Calu3 (cell line): ENCODE data around the gene TPI1. TPM values are rescaled to one million over a fixed set of nuclear protein-coding genes. Genes with fewer than 3 reads are reported as not detected.
A peak's percentile ranks its signal among the peaks of the same experiment; 100 is the strongest.

Source experiments
- BruUV-seq: library from RNA; stranded (reverse); fragments of 400-500 nt; replicated peaks from 2 replicates; lab custom pipeline; 2021; lab: Mats Ljungman, UMichigan
- CTCF ChIA-PET: fragments of 300-600 bp; sonication (Branson Sonifier 250); formaldehyde crosslinking; loops from one replicate; lab custom pipeline; 2022; ENCODE audit warnings: antibody characterized with exemption; lab: Charles Lee
- DNase-seq: peaks from one replicate; pipeline ENCODE4 v3.0.0; 2022
- H3K27ac Mint-ChIP-seq: one replicate; pipeline ENCODE4 v1.8.0; 2022; ENCODE audit warnings: mixed read lengths; ENCODE audit not compliant: unreplicated experiment
- H3K27me3 Mint-ChIP-seq: one replicate; pipeline ENCODE4 v1.8.0; 2022; ENCODE audit warnings: mixed read lengths; ENCODE audit not compliant: unreplicated experiment
- H3K36me3 Mint-ChIP-seq: one replicate; pipeline ENCODE4 v1.8.0; 2022; ENCODE audit warnings: mild to moderate bottlenecking, moderate library complexity, mixed read lengths; ENCODE audit not compliant: insufficient read depth, unreplicated experiment
- H3K4me1 Mint-ChIP-seq: one replicate; pipeline ENCODE4 v1.8.0; 2022; ENCODE audit warnings: mild to moderate bottlenecking, low read depth, mixed read lengths; ENCODE audit not compliant: unreplicated experiment
- H3K4me3 Mint-ChIP-seq: one replicate; pipeline ENCODE4 v1.8.0; 2022; ENCODE audit warnings: mild to moderate bottlenecking, low read depth, moderate library complexity, mixed read lengths; ENCODE audit not compliant: unreplicated experiment
- H3K9me3 Mint-ChIP-seq: one replicate; pipeline ENCODE4 v1.8.0; 2022; ENCODE audit warnings: low read depth, mixed read lengths; ENCODE audit not compliant: unreplicated experiment
- intact Hi-C: fragments of 100-400 bp; cut with micrococcal nuclease; formaldehyde crosslinking; loops from one replicate; pipeline ENCODE4 v1.10.0; 2022; ENCODE audit not compliant: unreplicated experiment
- total RNA-seq: library from RNA; stranded (reverse); gene quantifications from 2 replicates; pipeline ENCODE4 v1.2.3, GENCODE V29; 2022
- TF ChIP-seq, protein P1 (sequence below): fragments of 200-600 bp; IDR thresholded peaks from one replicate; pipeline ENCODE4 v1.8.0; 2022; ENCODE audit warnings: antibody characterized with exemption; ENCODE audit not compliant: unreplicated experiment

TPI1 gene
- total RNA-seq, 1 experiment from 2014 or later: 608 TPM

DNA sequence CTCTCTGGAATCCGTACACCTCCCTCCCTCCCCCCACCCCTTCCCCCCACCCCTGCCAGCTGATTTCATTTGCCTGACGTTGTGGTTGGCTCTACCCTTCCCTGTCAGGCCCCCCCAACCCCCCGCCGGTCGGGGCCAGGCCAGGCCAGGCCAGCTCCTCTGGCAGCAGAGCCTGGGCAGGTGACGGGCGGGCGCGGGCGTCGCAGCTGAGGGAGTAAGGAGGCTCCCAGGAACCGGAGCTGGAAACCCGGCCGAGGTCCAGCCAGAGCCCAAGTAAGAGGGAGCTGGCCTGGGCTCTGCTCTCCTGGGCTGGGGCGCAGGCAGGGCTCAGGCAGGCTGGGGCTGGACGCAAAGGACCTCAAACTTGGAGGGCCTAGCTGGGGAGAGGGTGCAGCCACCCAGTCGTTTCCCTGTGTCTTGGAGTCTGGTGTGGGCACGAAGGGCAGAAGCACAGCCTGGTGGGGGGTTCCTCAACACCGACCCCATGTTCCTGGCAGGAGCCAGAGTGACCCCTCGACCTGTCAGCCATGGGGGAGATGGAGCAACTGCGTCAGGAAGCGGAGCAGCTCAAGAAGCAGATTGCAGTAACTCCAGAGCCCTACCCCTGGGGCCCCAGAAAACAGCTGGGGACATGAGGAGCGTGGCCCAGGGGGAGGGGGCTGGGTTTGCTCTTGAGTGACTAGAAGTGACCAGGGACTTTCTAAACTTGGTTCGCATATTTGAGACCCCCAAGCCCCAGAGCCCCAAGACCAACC is 26.4 kb upstream of the TPI1 start, which contains the start of gene GNB3:
GNB3 (plus strand) TSS at position 165 of the 755 bp plus-strand sequence; CDS start at position 528, 363 bp downstream.
- no peak for DNase-seq
- Mint-ChIP-seq H3K27me3 (peaks cover 62% of the 10 kb centered on the region), H3K4me1 (peaks cover under 1% of the 10 kb centered on the region), H3K27ac (no peak within 1 kb of the TSS), H3K36me3 (peaks cover 4% of the 10 kb centered on the region), H3K9me3 (no peaks in the 10 kb centered on the region), H3K4me3 (no peak within 1 kb of the TSS)
- TF ChIP-seq, protein P1, sequence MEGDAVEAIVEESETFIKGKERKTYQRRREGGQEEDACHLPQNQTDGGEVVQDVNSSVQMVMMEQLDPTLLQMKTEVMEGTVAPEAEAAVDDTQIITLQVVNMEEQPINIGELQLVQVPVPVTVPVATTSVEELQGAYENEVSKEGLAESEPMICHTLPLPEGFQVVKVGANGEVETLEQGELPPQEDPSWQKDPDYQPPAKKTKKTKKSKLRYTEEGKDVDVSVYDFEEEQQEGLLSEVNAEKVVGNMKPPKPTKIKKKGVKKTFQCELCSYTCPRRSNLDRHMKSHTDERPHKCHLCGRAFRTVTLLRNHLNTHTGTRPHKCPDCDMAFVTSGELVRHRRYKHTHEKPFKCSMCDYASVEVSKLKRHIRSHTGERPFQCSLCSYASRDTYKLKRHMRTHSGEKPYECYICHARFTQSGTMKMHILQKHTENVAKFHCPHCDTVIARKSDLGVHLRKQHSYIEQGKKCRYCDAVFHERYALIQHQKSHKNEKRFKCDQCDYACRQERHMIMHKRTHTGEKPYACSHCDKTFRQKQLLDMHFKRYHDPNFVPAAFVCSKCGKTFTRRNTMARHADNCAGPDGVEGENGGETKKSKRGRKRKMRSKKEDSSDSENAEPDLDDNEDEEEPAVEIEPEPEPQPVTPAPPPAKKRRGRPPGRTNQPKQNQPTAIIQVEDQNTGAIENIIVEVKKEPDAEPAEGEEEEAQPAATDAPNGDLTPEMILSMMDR: no peak
- no TSS peak for BruUV-seq
- intact Hi-C loops: no loop called here
- CTCF ChIA-PET: interaction anchor here (0.6 to 2.5 kb wide), 3 partner anchors 11 to 1671 kb away, joined by 3 to 10 read pairs (median 3); partner anchors contain the start of genes CDCA3 and USP5

GRCh38 chr12:6842075-6842474 is 25.3 kb upstream of the TPI1 start:
- H3K36me3 Mint-ChIP-seq: peaks cover under 1% of the 10 kb centered on the region

GRCh38 chr12:6843118-6843902 is 24.0 kb upstream of the TPI1 start:
- CTCF ChIA-PET: interaction anchor here (0.8 kb wide), 1 partner anchor 12 kb away, joined by 3 read pairs; no protein-coding TSS in a partner anchor
- no TSS peak for BruUV-seq
- H3K27me3 Mint-ChIP-seq: peaks cover 40% of the 10 kb centered on the region
- DNase-seq: peak; percentile 57
- H3K27ac Mint-ChIP-seq: no peak overlapping the region
- no peaks in the 10 kb centered on the region for H3K9me3 Mint-ChIP-seq
- TF ChIP-seq, protein P1: peak; percentile 37
- intact Hi-C loops: no loop called here
- no peaks in the 10 kb centered on the region for H3K36me3 Mint-ChIP-seq
- no peaks in the 10 kb centered on the region for H3K4me1 Mint-ChIP-seq
- no peak overlapping the region for H3K4me3 Mint-ChIP-seq

More at GRCh38 chr12:6842075-6842474, 25.3 kb upstream of the TPI1 start:
- Mint-ChIP-seq H3K27ac (no peak overlapping the region), H3K4me3 (no peak overlapping the region), H3K4me1 (no peaks in the 10 kb centered on the region), H3K27me3 (peaks cover 51% of the 10 kb centered on the region), H3K9me3 (no peaks in the 10 kb centered on the region)
- no TSS peak for BruUV-seq
- intact Hi-C loops: no loop called here
- no peak for DNase-seq
- TF ChIP-seq, protein P1: no peak
- CTCF ChIA-PET: no interaction called here

DNA sequence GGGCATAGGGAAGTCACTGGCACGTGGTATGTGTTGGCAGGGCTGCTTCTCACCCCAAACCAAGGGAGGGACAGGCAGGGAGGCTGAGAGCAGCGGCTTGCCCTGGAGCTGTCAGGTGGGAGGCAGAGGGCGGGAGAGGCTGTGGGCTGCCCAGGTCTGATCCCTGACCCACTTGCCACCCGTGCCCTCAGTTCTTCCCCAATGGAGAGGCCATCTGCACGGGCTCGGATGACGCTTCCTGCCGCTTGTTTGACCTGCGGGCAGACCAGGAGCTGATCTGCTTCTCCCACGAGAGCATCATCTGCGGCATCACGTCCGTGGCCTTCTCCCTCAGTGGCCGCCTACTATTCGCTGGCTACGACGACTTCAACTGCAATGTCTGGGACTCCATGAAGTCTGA is 21.9 kb upstream of the TPI1 start:
- intact Hi-C loops: no loop called here
- CTCF ChIA-PET: no interaction called here
- H3K27ac Mint-ChIP-seq: no peak overlapping the region
- no peak overlapping the region for H3K4me3 Mint-ChIP-seq
- H3K9me3 Mint-ChIP-seq: no peaks in the 10 kb centered on the region
- H3K4me1 Mint-ChIP-seq: peaks cover 13% of the 10 kb centered on the region
- H3K27me3 Mint-ChIP-seq: peaks cover 19% of the 10 kb centered on the region
- BruUV-seq: no TSS peak
- no peak for DNase-seq
- peaks cover 12% of the 10 kb centered on the region for H3K36me3 Mint-ChIP-seq
- TF ChIP-seq, protein P1: no peak
